ENCODE measurements around the gene MMP20.
"Not testable (repeated sequence)": the region's sequence is repeated elsewhere in the genome, so short reads cannot be mapped to it uniquely, and the experiment has no call there.

The MMP20 gene

GRCh38 chr11:102625177-102625576 is at the start of gene MMP20:
Gene MMP20 (minus strand): TSS chr11:102625332. CDS start chr11:102625319, 13 bp downstream.
- DNase-seq (ENCODE audit: low read depth) = no peak

- DNase-seq (ENCODE audit: low read depth) = no peak
These were observed 44.5 kb upstream of the MMP20 start for GRCh38 chr11:102669664-102670063.

- DNase-seq (ENCODE audit: low read depth) = no peak
These were observed 41.3 kb upstream of the MMP20 start for GRCh38 chr11:102666331-102666957.

- no peak for DNase-seq (ENCODE audit: low read depth)
These were observed 39.0 kb upstream of the MMP20 start for GRCh38 chr11:102664001-102664752.

- no peak for DNase-seq (ENCODE audit: low read depth)
These were observed 37.5 kb upstream of the MMP20 start for GRCh38 chr11:102662607-102663006.

- no peak for DNase-seq (ENCODE audit: low read depth)
These were observed 35.9 kb upstream of the MMP20 start for GRCh38 chr11:102661040-102661439.

- DNase-seq (ENCODE audit: low read depth) = no peak
These were observed 31.4 kb upstream of the MMP20 start for GRCh38 chr11:102656528-102656927.

- DNase-seq (ENCODE audit: low read depth) = no peak
These were observed 30.4 kb upstream of the MMP20 start for GRCh38 chr11:102655547-102655946.

- DNase-seq (ENCODE audit: low read depth) = no peak
These were observed 29.6 kb upstream of the MMP20 start for GRCh38 chr11:102654761-102655160.

GRCh38 chr11:102653744-102654291 is 28.7 kb upstream of the MMP20 start:
- DNase-seq (ENCODE audit: low read depth) = no peak

GRCh38 chr11:102647430-102647829 is 22.3 kb upstream of the MMP20 start:
- DNase-seq (ENCODE audit: low read depth) = no peak

GRCh38 chr11:102643941-102644340 is 18.8 kb upstream of the MMP20 start:
- DNase-seq (ENCODE audit: low read depth) = no peak

GRCh38 chr11:102640946-102641345 is 15.8 kb upstream of the MMP20 start:
- no peak for DNase-seq (ENCODE audit: low read depth)

GRCh38 chr11:102639656-102640055 is 14.5 kb upstream of the MMP20 start:
- no peak for DNase-seq (ENCODE audit: low read depth)

- DNase-seq (ENCODE audit: low read depth) = no peak
These were observed 12.6 kb upstream of the MMP20 start for GRCh38 chr11:102637731-102638130.

GRCh38 chr11:102633385-102634026 is 8.4 kb upstream of the MMP20 start:
- no peak for DNase-seq (ENCODE audit: low read depth)

- DNase-seq (ENCODE audit: low read depth) = no peak
These were observed 6.9 kb upstream of the MMP20 start for GRCh38 chr11:102632026-102632425.

GRCh38 chr11:102630598-102631448 is 5.7 kb upstream of the MMP20 start:
- DNase-seq (ENCODE audit: low read depth) = no peak

- not testable (repeated sequence) for DNase-seq (ENCODE audit: low read depth)
These were observed 4.8 kb upstream of the MMP20 start for GRCh38 chr11:102629908-102630307.

GRCh38 chr11:102626676-102627075 is 1.5 kb upstream of the MMP20 start:
- DNase-seq (ENCODE audit: low read depth) = no peak

- no peak for DNase-seq (ENCODE audit: low read depth)
These were observed 1.1 kb downstream of the MMP20 start for GRCh38 chr11:102623998-102624397.

GRCh38 chr11:102623128-102623527 is 2.0 kb downstream of the MMP20 start:
- DNase-seq (ENCODE audit: low read depth) = no peak

Data from stimulated activated CD8-positive, alpha-beta memory T cell treated with anti-CD3 and anti-CD28 coated beads, Interleukin-7, amount 100 ng/mL, for 24 hours (primary cell).